ENCODE data around the gene KCNMA1. TPM values are rescaled to one million over a fixed set of nuclear protein-coding genes. Genes with fewer than 3 reads are reported as not detected.
"Not testable (repeated sequence)": the region's sequence is repeated elsewhere in the genome, so short reads cannot be mapped to it uniquely, and the experiment has no call there.

Gene KCNMA1
- total RNA-seq, 1 donor from 2014 or later = 30.1 TPM

GRCh38 chr10:77592510-77592909 lies 45.1 kb downstream of the KCNMA1 start:
- TF ChIP-seq CTCF (conservative IDR thresholded peaks at IDR 0.05) = no peak
- Mint-ChIP-seq H3K36me3 (no peaks in the 10 kb centered on the region), H3K9me3 (no peaks in the 10 kb centered on the region), H3K27me3 (peaks cover 8% of the 10 kb centered on the region), H3K27ac (no peak overlapping the region), H3K4me3 (no peak overlapping the region), H3K4me1 (ENCODE audit: unreplicated experiment) (peaks cover 3% of the 10 kb centered on the region)
- DNase-seq (ENCODE audit: extremely low spot score, unreplicated experiment) = no peak

- no peak overlapping the region for H3K4me3 Mint-ChIP-seq
- peaks cover 8% of the 10 kb centered on the region for H3K27me3 Mint-ChIP-seq
- H3K36me3 Mint-ChIP-seq = no peaks in the 10 kb centered on the region
- H3K4me1 Mint-ChIP-seq (ENCODE audit: unreplicated experiment) = peaks cover 13% of the 10 kb centered on the region
- no peak for TF ChIP-seq CTCF (conservative IDR thresholded peaks at IDR 0.05)
- no peaks in the 10 kb centered on the region for H3K9me3 Mint-ChIP-seq
- H3K27ac Mint-ChIP-seq = no peak overlapping the region
- DNase-seq (ENCODE audit: extremely low spot score, unreplicated experiment) = no peak
Measured at GRCh38 chr10:77591238-77591880, 46.2 kb downstream of the KCNMA1 start.

- Mint-ChIP-seq H3K27ac (peak overlapping the region; percentile 77), H3K36me3 (no peaks in the 10 kb centered on the region), H3K9me3 (no peaks in the 10 kb centered on the region), H3K27me3 (peaks cover 4% of the 10 kb centered on the region), H3K4me1 (ENCODE audit: unreplicated experiment) (peaks cover 13% of the 10 kb centered on the region), H3K4me3 (no peak overlapping the region)
- TF ChIP-seq CTCF (conservative IDR thresholded peaks at IDR 0.05) = no peak
- no peak for DNase-seq (ENCODE audit: extremely low spot score, unreplicated experiment)
Measured at GRCh38 chr10:77590344-77591237, 47.0 kb downstream of the KCNMA1 start.

- not testable (repeated sequence) for H3K27ac Mint-ChIP-seq; H3K36me3 Mint-ChIP-seq; H3K4me3 Mint-ChIP-seq; H3K9me3 Mint-ChIP-seq; DNase-seq (ENCODE audit: extremely low spot score, unreplicated experiment); H3K27me3 Mint-ChIP-seq
- H3K4me1 Mint-ChIP-seq (ENCODE audit: unreplicated experiment) = peaks cover 13% of the 10 kb centered on the region
Measured at GRCh38 chr10:77589703-77590102, 47.9 kb downstream of the KCNMA1 start.

GRCh38 chr10:77588886-77589285 lies 48.7 kb downstream of the KCNMA1 start:
- TF ChIP-seq CTCF (conservative IDR thresholded peaks at IDR 0.05) = no peak
- no peaks in the 10 kb centered on the region for H3K36me3 Mint-ChIP-seq
- peaks cover 2% of the 10 kb centered on the region for H3K27me3 Mint-ChIP-seq
- DNase-seq (ENCODE audit: extremely low spot score, unreplicated experiment) = no peak
- no peak overlapping the region for H3K4me3 Mint-ChIP-seq
- H3K9me3 Mint-ChIP-seq = no peaks in the 10 kb centered on the region
- no peak overlapping the region for H3K27ac Mint-ChIP-seq
- H3K4me1 Mint-ChIP-seq (ENCODE audit: unreplicated experiment) = peaks cover 13% of the 10 kb centered on the region

- Mint-ChIP-seq H3K4me3 (no peak overlapping the region), H3K4me1 (ENCODE audit: unreplicated experiment) (peaks cover 13% of the 10 kb centered on the region), H3K9me3 (no peaks in the 10 kb centered on the region), H3K27me3 (peaks cover 2% of the 10 kb centered on the region), H3K27ac (peak overlapping the region; percentile 61), H3K36me3 (no peaks in the 10 kb centered on the region)
- TF ChIP-seq CTCF (conservative IDR thresholded peaks at IDR 0.05) = no peak
- DNase-seq (ENCODE audit: extremely low spot score, unreplicated experiment) = no peak
Measured at GRCh38 chr10:77587416-77587790, 50.2 kb downstream of the KCNMA1 start.
